HEK293T (cell line): Measurements from ENCODE around the gene ATF5.

Experiments
- CTBP1 ChIP-seq: fragments of 450-650 bp; IDR thresholded peaks from 2 replicates; pipeline ENCODE4 v1.6.1; 2016; ENCODE audit warnings: borderline replicate concordance
- FOXA1 ChIP-seq: fragments of 450-650 bp; IDR thresholded peaks from 2 replicates; pipeline ENCODE4 v1.6.1; 2016; ENCODE audit warnings: mild to moderate bottlenecking
- FOXM1 ChIP-seq: fragments of 450-650 bp; IDR thresholded peaks from 2 replicates; pipeline ENCODE4 v1.6.1; 2017; ENCODE audit warnings: mild to moderate bottlenecking, borderline replicate concordance
- HDGF ChIP-seq: fragments of 450-650 bp; IDR thresholded peaks from 2 replicates; pipeline ENCODE4 v1.6.1; 2017; ENCODE audit warnings: antibody characterized with exemption, borderline replicate concordance
- L3MBTL2 ChIP-seq: fragments of 450-650 bp; conservative IDR thresholded peaks from 2 replicates; pipeline ENCODE4 v1.6.1; 2016; ENCODE audit warnings: mild to moderate bottlenecking
- LEF1 ChIP-seq: fragments of 450-650 bp; IDR thresholded peaks from 2 replicates; pipeline ENCODE4 v1.6.1; 2017; ENCODE audit warnings: mild to moderate bottlenecking, borderline replicate concordance
- SUZ12 ChIP-seq: fragments of 450-650 bp; IDR thresholded peaks from 2 replicates; pipeline ENCODE4 v1.6.1; 2016; ENCODE audit warnings: mild to moderate bottlenecking
- TARDBP ChIP-seq: fragments of 450-650 bp; IDR thresholded peaks from 2 replicates; pipeline ENCODE4 v1.6.1; 2016

GRCh38 chr19:49884760-49885159 is 44.2 kb upstream of the ATF5 start:
- TF ChIP-seq CTBP1: no peak
- TF ChIP-seq FOXM1: no peak
- no peak for TF ChIP-seq LEF1
- TF ChIP-seq HDGF: no peak
- TF ChIP-seq L3MBTL2: no peak
- TF ChIP-seq TARDBP: no peak
- no peak for TF ChIP-seq SUZ12
- no peak for TF ChIP-seq FOXA1
